Kidney epithelial cell (primary cell): ENCODE measurements around the gene ISM1. TPM values are rescaled to one million over a fixed set of nuclear protein-coding genes. Genes with fewer than 3 reads are reported as not detected.

Source experiments
- DNase-seq: peaks from one replicate; pipeline ENCODE4 v3.0.0-alpha.2; 2010; ENCODE audit warnings: low read depth
- H3K27me3 ChIP-seq: 2 replicates; pipeline ENCODE4 v1.6.0; 2011; ENCODE audit warnings: low read length; ENCODE audit not compliant: control insufficient read depth, insufficient read depth
- H3K36me3 ChIP-seq: 2 replicates; pipeline ENCODE4 v1.5.1; 2011; ENCODE audit warnings: low read length; ENCODE audit not compliant: control insufficient read depth, insufficient read depth
- H3K4me3 ChIP-seq: 2 replicates; pipeline ENCODE4 v1.5.1; 2011; ENCODE audit warnings: low read depth, mild to moderate bottlenecking, control low read depth, low read length
- CTCF ChIP-seq: IDR thresholded peaks from 2 replicates; pipeline ENCODE4 v1.5.1; 2011; ENCODE audit warnings: mild to moderate bottlenecking, moderate library complexity, low read length, control low read depth, inconsistent platforms; ENCODE audit not compliant: insufficient read depth, poor library complexity, severe bottlenecking
- total RNA-seq: library from RNA; depleted of rRNA; stranded (reverse); fragments of >200 nt; gene quantifications from 2 replicates; pipeline ENCODE4 v1.2.3, GENCODE V29; 2015

ISM1 gene
- total RNA-seq, 1 donor from 2014 or later = not detected

GRCh38 chr20:13336308-13337089 lies 115.4 kb downstream of the ISM1 start:
- no peaks in the 10 kb centered on the region for H3K27me3 ChIP-seq
- H3K4me3 ChIP-seq = no peak overlapping the region
- peak; percentile 86 for DNase-seq
- no peaks in the 10 kb centered on the region for H3K36me3 ChIP-seq
- no peak for TF ChIP-seq CTCF

GRCh38 chr20:13337090-13337784 lies 116.2 kb downstream of the ISM1 start:
- H3K27me3 ChIP-seq = no peaks in the 10 kb centered on the region
- no peak for DNase-seq
- no peaks in the 10 kb centered on the region for H3K36me3 ChIP-seq
- TF ChIP-seq CTCF = no peak
- no peak overlapping the region for H3K4me3 ChIP-seq

GRCh38 chr20:13338097-13338661 lies 117.1 kb downstream of the ISM1 start:
- no peaks in the 10 kb centered on the region for H3K27me3 ChIP-seq
- no peak for DNase-seq

GRCh38 chr20:13338999-13339411 lies 117.9 kb downstream of the ISM1 start:
- Histone ChIP-seq H3K4me3 (no peak overlapping the region), H3K27me3 (no peaks in the 10 kb centered on the region), H3K36me3 (no peaks in the 10 kb centered on the region)
- TF ChIP-seq CTCF = no peak
- no peak for DNase-seq

More at GRCh38 chr20:13338097-13338661, 117.1 kb downstream of the ISM1 start:
- TF ChIP-seq CTCF = no peak
- no peak overlapping the region for H3K4me3 ChIP-seq
- H3K36me3 ChIP-seq = no peaks in the 10 kb centered on the region

GRCh38 chr20:13340088-13340487 lies 119.0 kb downstream of the ISM1 start:
- no peak for DNase-seq
- Histone ChIP-seq H3K4me3 (no peak overlapping the region), H3K36me3 (no peaks in the 10 kb centered on the region), H3K27me3 (no peaks in the 10 kb centered on the region)
- TF ChIP-seq CTCF = no peak
